Thyroid gland (tissue), 4 donors: ENCODE measurements around the gene NXN. TPM values are rescaled to one million over a fixed set of nuclear protein-coding genes. Genes with fewer than 3 reads are reported as not detected.

ENCODE experiments used
- DNase-seq, 2 donors: peaks; one replicate each; pipeline ENCODE4 v3.0.0-alpha.2; 2019
- H3K27ac ChIP-seq, 3 donors: fragments of 200-600 bp; sonication (generic); 1 replicate in 2 of 3; 2 replicates in 1 of 3; pipeline ENCODE4 v1.5.1; 2016 to 2019; ENCODE audit warnings: mild to moderate bottlenecking in 1 of 3, moderate library complexity in 1 of 3
- H3K27me3 ChIP-seq: fragments of 200-600 bp; sonication (generic); one replicate; pipeline ENCODE4 v1.5.1; 2019
- H3K36me3 ChIP-seq, 2 donors: fragments of 200-600 bp; sonication (generic); one replicate each; pipeline ENCODE4 v1.5.1; 2016 to 2019
- H3K4me1 ChIP-seq, 2 donors: fragments of 200-600 bp; sonication (generic); one replicate each; pipeline ENCODE4 v1.5.1; 2017 to 2019
- H3K4me3 ChIP-seq, 3 donors: fragments of 200-600 bp; sonication (generic); replicated peaks in 1 of 3; 1 replicate in 2 of 3; 2 replicates in 1 of 3; pipeline ENCODE4 v1.5.1; 2016; ENCODE audit warnings: mild to moderate bottlenecking in 1 of 3
- H3K9me3 ChIP-seq: fragments of 200-600 bp; sonication (generic); one replicate; pipeline ENCODE4 v1.5.1; 2017
- POLR2A ChIP-seq, 2 donors: fragments of 450-650 bp; IDR thresholded peaks; one replicate each; pipeline ENCODE4 v1.6.1; 2017; ENCODE audit warnings: antibody characterized with exemption in 2 of 2, mild to moderate bottlenecking in 2 of 2, moderate library complexity in 1 of 2
- WGBS, 2 donors: methylation state at CpG; one replicate each; pipeline ENCODE4 v1.1.5; 2017; 5-methylcytosine and 5-hydroxymethylcytosine counted together
- intact Hi-C: fragments of 100-400 bp; cut with DNase I; formaldehyde crosslinking; loops from one replicate; pipeline ENCODE4 v1.15.1; 2023
- total RNA-seq, 4 donors: library from RNA; depleted of rRNA; stranded (reverse); fragments of >200 nt; gene quantifications; one replicate each; pipeline ENCODE4 v1.2.3, GENCODE V29; 2016
- TF ChIP-seq, protein P1 (sequence below), 6 experiments: fragments of 200-600 bp in 3 of 6; fragments of 450-650 bp in 3 of 6; sonication (generic) in 3 of 6; IDR thresholded peaks; one replicate each; pipeline ENCODE4 v1.5.1; 2016 to 2019; ENCODE audit warnings: antibody characterized with exemption in 6 of 6, mild to moderate bottlenecking in 2 of 6, inconsistent platforms in 1 of 6, moderate library complexity in 1 of 6

NXN gene
- total RNA-seq, 4 donors from 2014 or later, result 14.5 to 18.3 (median 17.2) TPM

DNA sequence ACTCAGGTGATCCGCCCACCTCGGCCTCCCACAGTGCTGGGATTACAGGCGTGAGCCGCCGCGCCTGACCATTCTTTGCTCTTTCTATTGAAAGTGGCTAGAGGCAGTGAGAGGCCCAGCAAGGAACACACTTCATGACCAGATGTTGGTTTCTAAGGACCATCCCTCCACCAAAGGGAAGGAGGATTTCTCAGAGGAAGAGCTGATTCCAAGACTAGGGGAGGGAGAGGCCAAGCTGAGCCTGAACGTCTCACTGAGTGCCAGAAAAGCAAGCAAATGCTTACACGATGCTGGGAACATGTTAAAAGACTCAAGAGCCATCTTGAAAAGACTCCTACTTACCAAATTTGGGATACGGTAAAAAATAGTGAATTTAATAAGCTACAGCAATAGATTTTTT, 118.2 kb downstream of the NXN start:
- no peak for DNase-seq
- intact Hi-C loops, result no loop called here
- 83% methylated on average over 9 of the region's 9 CpGs for WGBS, 2 donors
- Histone ChIP-seq H3K4me3 (no peak overlapping the region), H3K4me1 (peaks cover 0 to 5% of the 10 kb centered on the region in 2 donors), H3K27ac (no peak overlapping the region), H3K36me3 (no peaks in the 10 kb centered on the region), H3K27me3 (no peaks in the 10 kb centered on the region), H3K9me3 (no peaks in the 10 kb centered on the region)
- TF ChIP-seq, protein P1, sequence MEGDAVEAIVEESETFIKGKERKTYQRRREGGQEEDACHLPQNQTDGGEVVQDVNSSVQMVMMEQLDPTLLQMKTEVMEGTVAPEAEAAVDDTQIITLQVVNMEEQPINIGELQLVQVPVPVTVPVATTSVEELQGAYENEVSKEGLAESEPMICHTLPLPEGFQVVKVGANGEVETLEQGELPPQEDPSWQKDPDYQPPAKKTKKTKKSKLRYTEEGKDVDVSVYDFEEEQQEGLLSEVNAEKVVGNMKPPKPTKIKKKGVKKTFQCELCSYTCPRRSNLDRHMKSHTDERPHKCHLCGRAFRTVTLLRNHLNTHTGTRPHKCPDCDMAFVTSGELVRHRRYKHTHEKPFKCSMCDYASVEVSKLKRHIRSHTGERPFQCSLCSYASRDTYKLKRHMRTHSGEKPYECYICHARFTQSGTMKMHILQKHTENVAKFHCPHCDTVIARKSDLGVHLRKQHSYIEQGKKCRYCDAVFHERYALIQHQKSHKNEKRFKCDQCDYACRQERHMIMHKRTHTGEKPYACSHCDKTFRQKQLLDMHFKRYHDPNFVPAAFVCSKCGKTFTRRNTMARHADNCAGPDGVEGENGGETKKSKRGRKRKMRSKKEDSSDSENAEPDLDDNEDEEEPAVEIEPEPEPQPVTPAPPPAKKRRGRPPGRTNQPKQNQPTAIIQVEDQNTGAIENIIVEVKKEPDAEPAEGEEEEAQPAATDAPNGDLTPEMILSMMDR (IDR thresholded peaks at IDR 0.05), result no peak
- no peak for TF ChIP-seq POLR2A (IDR thresholded peaks at IDR 0.05)

DNA sequence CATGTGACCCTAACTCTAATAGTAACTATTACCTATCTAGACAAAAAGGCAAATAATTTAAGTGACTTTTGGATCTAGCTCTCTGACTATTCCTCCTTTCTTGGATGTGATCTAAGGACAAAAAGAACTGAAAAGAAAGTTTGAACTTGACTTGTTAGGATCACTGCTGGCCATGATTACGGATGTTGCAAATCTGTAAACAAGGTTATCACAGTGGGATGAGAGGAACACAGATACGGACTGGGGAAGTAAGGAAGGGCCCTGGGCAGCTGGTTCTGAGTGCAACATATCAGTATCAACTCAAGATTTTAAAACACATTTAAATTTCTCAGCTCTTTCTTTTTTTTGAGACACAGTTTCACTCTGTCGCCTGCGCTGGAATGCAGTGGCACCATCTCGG, 118.8 kb downstream of the NXN start:
- Histone ChIP-seq H3K36me3 (no peaks in the 10 kb centered on the region), H3K4me1 (peaks cover 0 to 8% of the 10 kb centered on the region in 2 donors), H3K9me3 (no peaks in the 10 kb centered on the region), H3K4me3 (no peak overlapping the region), H3K27me3 (no peaks in the 10 kb centered on the region), H3K27ac (no peak overlapping the region)
- WGBS, 2 donors, result 92% methylated on average over 5 of the region's 5 CpGs
- TF ChIP-seq POLR2A (IDR thresholded peaks at IDR 0.05), result no peak
- TF ChIP-seq, protein P1 (IDR thresholded peaks at IDR 0.05), result no peak
- DNase-seq, result no peak
- intact Hi-C loops, result no loop called here

DNA sequence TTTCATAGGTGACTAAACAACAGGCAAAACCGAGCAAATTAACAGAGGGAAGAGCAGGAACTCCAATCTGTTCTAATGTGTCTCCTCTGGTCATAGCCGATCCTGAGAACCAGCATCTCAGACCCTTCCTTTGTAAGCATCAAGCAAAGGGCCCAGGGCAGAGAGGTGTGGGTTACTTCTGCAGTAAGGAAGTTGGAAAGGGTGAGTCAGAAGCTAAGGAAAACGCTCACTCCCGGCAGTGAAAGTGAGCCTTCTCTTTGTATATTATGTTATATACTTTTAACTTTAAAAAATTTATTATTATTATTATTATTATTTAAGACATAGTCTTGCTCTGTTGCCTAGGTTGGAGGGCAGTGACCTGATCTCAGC, 119.8 kb downstream of the NXN start:
- intact Hi-C loops, result no loop called here
- H3K27ac ChIP-seq, result peak overlapping the region in 2 of 3 donors; percentile 37 to 52
- TF ChIP-seq, protein P1 (IDR thresholded peaks at IDR 0.05), result no peak
- TF ChIP-seq POLR2A (IDR thresholded peaks at IDR 0.05), result no peak
- DNase-seq, result no peak
- H3K4me3 ChIP-seq, result no peak overlapping the region
- H3K9me3 ChIP-seq, result no peaks in the 10 kb centered on the region
- H3K27me3 ChIP-seq, result no peaks in the 10 kb centered on the region
- no peaks in the 10 kb centered on the region for H3K36me3 ChIP-seq
- WGBS, 2 donors, result 71 to 73% methylated on average over 4 of the region's 4 CpGs
- H3K4me1 ChIP-seq, result peaks cover 0 to 13% of the 10 kb centered on the region in 2 donors

DNA sequence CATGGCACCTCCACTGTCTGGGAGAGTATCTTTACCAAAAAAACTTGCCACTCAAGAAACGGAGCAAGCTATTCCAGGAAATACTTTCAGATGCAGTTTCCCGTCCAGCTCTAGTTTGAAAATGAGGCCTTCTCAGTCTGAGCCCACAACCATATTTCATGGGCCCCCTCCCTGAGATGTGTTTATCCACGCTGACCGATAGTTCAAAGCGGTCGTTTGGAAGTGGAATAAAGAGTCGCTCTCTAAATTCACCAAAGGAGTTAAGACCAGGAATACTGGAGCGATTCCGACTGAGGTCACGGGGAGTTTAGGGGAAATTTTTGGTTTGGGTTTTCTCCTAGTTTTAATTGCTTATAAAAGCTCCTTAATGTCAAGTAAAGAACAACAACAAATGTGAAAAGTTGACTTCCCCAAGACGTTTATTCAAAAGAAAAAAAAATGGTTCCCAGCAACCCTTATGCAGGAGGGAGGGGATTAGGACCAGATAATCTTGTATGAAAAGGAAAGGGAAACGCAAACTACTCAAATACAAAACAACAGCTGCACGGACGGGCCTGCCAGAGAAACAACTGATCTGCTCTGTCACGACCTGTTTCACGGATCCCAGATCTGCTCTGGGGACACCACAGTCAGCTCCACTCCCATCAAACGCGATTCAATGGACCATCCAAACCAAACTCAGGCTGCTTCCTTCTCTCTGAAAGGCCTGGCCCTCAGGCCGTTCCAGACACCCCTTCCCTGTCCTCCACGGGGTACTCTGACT, 120.3 kb downstream of the NXN start:
- Histone ChIP-seq H3K27ac (peak overlapping the region; percentile 2 to 52 (median 37)), H3K4me3 (no peak overlapping the region), H3K9me3 (no peaks in the 10 kb centered on the region), H3K36me3 (no peaks in the 10 kb centered on the region), H3K27me3 (no peaks in the 10 kb centered on the region), H3K4me1 (peaks cover 0 to 13% of the 10 kb centered on the region in 2 donors)
- WGBS, 2 donors, result 60 to 67% methylated on average over 20 of the region's 20 CpGs
- intact Hi-C loops, result no loop called here
- DNase-seq, result no peak
- TF ChIP-seq POLR2A (IDR thresholded peaks at IDR 0.05), result no peak
- TF ChIP-seq, protein P1 (IDR thresholded peaks at IDR 0.05), result no peak

DNA sequence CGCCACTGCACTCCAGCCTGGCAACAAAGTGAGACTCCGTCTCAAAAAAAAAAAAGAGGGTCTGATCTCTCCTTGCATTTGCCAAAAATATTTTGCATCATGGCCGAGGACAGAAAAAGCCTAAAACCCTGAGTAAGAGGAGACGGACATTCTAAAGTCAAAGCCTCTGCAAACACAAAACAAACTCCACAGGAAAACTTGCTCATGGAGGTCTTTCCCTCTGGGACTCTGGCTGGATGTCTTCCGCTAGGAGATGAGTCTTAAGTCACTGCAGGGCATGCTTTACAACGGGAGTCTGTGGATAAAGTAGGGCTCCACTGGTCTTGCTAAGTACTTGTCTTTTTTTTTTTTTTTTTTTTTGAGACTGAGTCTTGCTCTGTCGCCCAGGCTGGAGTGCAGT, 123.4 kb downstream of the NXN start:
- Histone ChIP-seq H3K4me3 (no peak overlapping the region), H3K27me3 (no peaks in the 10 kb centered on the region), H3K36me3 (no peaks in the 10 kb centered on the region), H3K4me1 (peaks cover 0 to 13% of the 10 kb centered on the region in 2 donors), H3K27ac (no peak overlapping the region), H3K9me3 (no peaks in the 10 kb centered on the region)
- 81 to 84% methylated on average over 7 of the region's 7 CpGs for WGBS, 2 donors
- intact Hi-C loops, result no loop called here
- TF ChIP-seq POLR2A (IDR thresholded peaks at IDR 0.05), result no peak
- TF ChIP-seq, protein P1 (IDR thresholded peaks at IDR 0.05), result no peak
- no peak for DNase-seq
